GM12873 (cell line): ENCODE measurements around the gene PDLIM3.

Source experiments
- CTCF ChIP-seq: IDR thresholded peaks from 2 replicates; pipeline ENCODE4 v1.5.1; 2012; ENCODE audit warnings: low read depth, mild to moderate bottlenecking, moderate library complexity, low read length, control low read depth; ENCODE audit not compliant: insufficient read depth; ENCODE audit errors: missing control alignments

PDLIM3 gene

GRCh38 chr4:185467101-185467500, 68.2 kb downstream of the PDLIM3 start:
- no peak for TF ChIP-seq CTCF

- no peak for TF ChIP-seq CTCF
Measured at GRCh38 chr4:185465707-185466106, 69.6 kb downstream of the PDLIM3 start.

GRCh38 chr4:185464887-185465286, 70.4 kb downstream of the PDLIM3 start:
- no peak for TF ChIP-seq CTCF

- TF ChIP-seq CTCF = no peak
Measured at GRCh38 chr4:185464183-185464582, 71.1 kb downstream of the PDLIM3 start.

- TF ChIP-seq CTCF = no peak
Measured at GRCh38 chr4:185463541-185463940, 71.8 kb downstream of the PDLIM3 start.

GRCh38 chr4:185461565-185461964, 73.7 kb downstream of the PDLIM3 start:
- TF ChIP-seq CTCF = no peak

GRCh38 chr4:185457136-185457535, 78.2 kb downstream of the PDLIM3 start:
- TF ChIP-seq CTCF = no peak
